H1 (cell line): ENCODE data around the gene LIX1L. TPM values are rescaled to one million over a fixed set of nuclear protein-coding genes. Genes with fewer than 3 reads are reported as not detected.

ENCODE experiments used
- CTCF ChIA-PET: fragments of 300-600 bp; sonication (Branson Sonifier 250); formaldehyde crosslinking; loops from one replicate; lab custom pipeline; 2021; ENCODE audit not compliant: partially characterized antibody; lab: Charles Lee
- POLR2A ChIA-PET: fragments of 300-600 bp; sonication (Branson Sonifier 250); formaldehyde crosslinking; loops from one replicate; lab custom pipeline; 2021; ENCODE audit warnings: inconsistent platforms; ENCODE audit not compliant: partially characterized antibody; lab: Charles Lee
- DNase-seq, 2 experiments: peaks; one replicate each; pipeline versions ENCODE4 v3.0.0 to v3.0.0-alpha.2; 2010 to 2022; ENCODE audit warnings: low spot score in 2 of 2, low read depth in 1 of 2, mixed read lengths in 1 of 2
- FAIRE-seq: peaks from 2 replicates; lab custom pipeline; 2011; peaks lifted over from hg19 to GRCh38; lab: Jason Lieb, UNC
- H2AFZ ChIP-seq: 2 replicates; pipeline ENCODE4 v1.8.1; 2012; ENCODE audit warnings: low read length, inconsistent platforms
- H2AK5ac ChIP-seq: 2 replicates; pipeline ENCODE4 v1.6.1; 2013; ENCODE audit warnings: low read depth, low read length
- H2BK120ac ChIP-seq: replicated peaks from 2 replicates; pipeline ENCODE3; 2013; ENCODE audit warnings: low read depth, low read length, inconsistent platforms
- H2BK12ac ChIP-seq: 2 replicates; pipeline ENCODE4 v1.6.1; 2013; ENCODE audit warnings: low read depth, low read length
- H2BK15ac ChIP-seq: 2 replicates; pipeline ENCODE4 v1.6.1; 2013; ENCODE audit warnings: low read length
- H2BK20ac ChIP-seq: 2 replicates; pipeline ENCODE4 v1.6.1; 2013; ENCODE audit warnings: low read length
- H2BK5ac ChIP-seq: 2 replicates; pipeline ENCODE4 v1.6.1; 2013; ENCODE audit warnings: low read depth, low read length
- H3K14ac ChIP-seq: 2 replicates; pipeline ENCODE4 v1.6.1; 2013; ENCODE audit warnings: inconsistent platforms; ENCODE audit not compliant: insufficient read length
- H3K18ac ChIP-seq: 2 replicates; pipeline ENCODE4 v1.6.1; 2013; ENCODE audit warnings: low read length; ENCODE audit errors: extremely low read depth
- H3K23ac ChIP-seq: 2 replicates; pipeline ENCODE4 v1.6.1; 2013; ENCODE audit warnings: inconsistent platforms; ENCODE audit not compliant: insufficient read length
- H3K23me2 ChIP-seq: 2 replicates; pipeline ENCODE4 v1.6.1; 2013; ENCODE audit warnings: low read depth, low read length
- H3K27ac ChIP-seq: 2 replicates; pipeline ENCODE4 v1.6.1; 2011; ENCODE audit warnings: low read depth, low read length, inconsistent platforms
- H3K27me3 ChIP-seq, 4 experiments: replicated peaks in 1 of 4; 1 replicate in 1 of 4; 2 replicates in 3 of 4; pipeline versions ENCODE4 v1.6.1 to v1.8.1; 2011 to 2013; ENCODE audit warnings: low read length in 3 of 4, mild to moderate bottlenecking in 3 of 4, inconsistent platforms in 2 of 4, mixed read lengths in 2 of 4, moderate library complexity in 1 of 4; ENCODE audit not compliant: control insufficient read depth in 3 of 4, insufficient read depth in 3 of 4; ENCODE audit errors: extremely low read depth in 1 of 4
- H3K36me3 ChIP-seq, 4 experiments: 2 replicates each; pipeline versions ENCODE4 v1.6.1 to v1.8.1; 2011 to 2013; ENCODE audit warnings: mild to moderate bottlenecking in 4 of 4, low read length in 3 of 4, moderate library complexity in 2 of 4, control low read depth in 1 of 4, inconsistent platforms in 1 of 4; ENCODE audit not compliant: insufficient read depth in 4 of 4, control insufficient read depth in 2 of 4
- H3K4ac ChIP-seq: replicated peaks from 2 replicates; pipeline ENCODE3; 2013; ENCODE audit warnings: low read length, low read depth, mixed read lengths, inconsistent platforms; ENCODE audit not compliant: insufficient read length
- H3K4me1 ChIP-seq, 4 experiments: replicated peaks in 1 of 4; 1 replicate in 1 of 4; 2 replicates in 3 of 4; pipeline versions ENCODE4 v1.6.1 to v1.8.1; 2011 to 2013; ENCODE audit warnings: low read length in 3 of 4, inconsistent platforms in 2 of 4, mixed read lengths in 1 of 4; ENCODE audit not compliant: insufficient read depth in 4 of 4, control insufficient read depth in 3 of 4
- H3K4me2 ChIP-seq, 2 experiments: 2 replicates each; pipeline versions ENCODE4 v1.6.1 to v1.8.1; 2011 to 2013; ENCODE audit warnings: low read depth in 2 of 2, low read length in 2 of 2, control low read depth in 1 of 2, inconsistent platforms in 1 of 2, mild to moderate bottlenecking in 1 of 2; ENCODE audit not compliant: insufficient read depth in 1 of 2
- H3K4me3 ChIP-seq, 4 experiments: fragments of 200-600, 300-600 bp in 1 of 4; sonication (generic), shearing (Covaris generic), sonication (Bioruptor Twin) in 1 of 4; 2 replicates each; pipeline versions ENCODE4 v1.5.1 to v1.8.1; 2011 to 2016; ENCODE audit warnings: low read length in 4 of 4, low read depth in 3 of 4, control low read depth in 2 of 4, inconsistent platforms in 2 of 4, mild to moderate bottlenecking in 2 of 4, mixed read lengths in 1 of 4, moderate library complexity in 1 of 4; ENCODE audit not compliant: insufficient read depth in 2 of 4; ENCODE audit errors: extremely low read depth in 1 of 4
- H3K56ac ChIP-seq: replicated peaks from 2 replicates; pipeline ENCODE3; 2013; ENCODE audit warnings: low read depth, mild to moderate bottlenecking, mixed read lengths, low read length, inconsistent platforms; ENCODE audit not compliant: insufficient read length
- H3K79me1 ChIP-seq: 2 replicates; pipeline ENCODE4 v1.6.1; 2013; ENCODE audit warnings: low read depth, low read length, control low read depth
- H3K79me2 ChIP-seq, 2 experiments: 2 replicates each; pipeline versions ENCODE4 v1.6.1 to v1.8.1; 2012 to 2013; ENCODE audit warnings: low read length in 2 of 2, mild to moderate bottlenecking in 2 of 2, inconsistent platforms in 1 of 2; ENCODE audit not compliant: insufficient read depth in 2 of 2, control insufficient read depth in 1 of 2
- H3K9ac ChIP-seq, 4 experiments: replicated peaks in 1 of 4; 1 replicate in 1 of 4; 2 replicates in 3 of 4; pipeline versions ENCODE4 v1.6.1 to v1.8.1; 2011 to 2013; ENCODE audit warnings: low read depth in 3 of 4, low read length in 3 of 4, control low read depth in 2 of 4, mild to moderate bottlenecking in 2 of 4, moderate library complexity in 2 of 4, inconsistent platforms in 1 of 4; ENCODE audit errors: extremely low read depth in 1 of 4
- H3K9me3 ChIP-seq, 2 experiments: 2 replicates each; pipeline versions ENCODE4 v1.6.1 to v1.8.1; 2012 to 2013; ENCODE audit warnings: mild to moderate bottlenecking in 2 of 2, moderate library complexity in 2 of 2, control low read depth in 1 of 2, inconsistent platforms in 1 of 2, low read depth in 1 of 2, low read length in 1 of 2, mixed read lengths in 1 of 2; ENCODE audit not compliant: insufficient read depth in 2 of 2
- H4K20me1 ChIP-seq, 2 experiments: replicated peaks in 1 of 2; 2 replicates each; pipeline versions ENCODE3 to v1.8.1; 2011 to 2013; ENCODE audit warnings: inconsistent platforms in 2 of 2, low read length in 2 of 2, mild to moderate bottlenecking in 1 of 2; ENCODE audit not compliant: insufficient read depth in 2 of 2, control insufficient read depth in 1 of 2
- H4K5ac ChIP-seq: 2 replicates; pipeline ENCODE4 v1.6.1; 2013; ENCODE audit warnings: low read length, low read depth, mixed read lengths, inconsistent platforms; ENCODE audit not compliant: insufficient read length
- H4K8ac ChIP-seq: 2 replicates; pipeline ENCODE4 v1.8.0; 2013; ENCODE audit warnings: mild to moderate bottlenecking, moderate library complexity, low read length, inconsistent platforms; ENCODE audit not compliant: insufficient read depth; ENCODE audit errors: extremely low read depth
- H4K91ac ChIP-seq: replicated peaks from 2 replicates; pipeline ENCODE3; 2013; ENCODE audit warnings: low read length, mixed read lengths, inconsistent platforms; ENCODE audit not compliant: insufficient read length
- CHD1 ChIP-seq: IDR thresholded peaks from 2 replicates; pipeline ENCODE4 v1.6.1; 2012; ENCODE audit warnings: low read depth, low read length, improper control_type of control experiment
- CTBP2 ChIP-seq: IDR thresholded peaks from 2 replicates; pipeline ENCODE4 v1.7.0; 2011; ENCODE audit warnings: borderline replicate concordance, mild to moderate bottlenecking, moderate library complexity, mixed read lengths, low read length; ENCODE audit not compliant: insufficient read depth, insufficient read length
- EP300 ChIP-seq, 2 experiments: IDR thresholded peaks; 1 replicate in 1 of 2; 2 replicates in 1 of 2; pipeline ENCODE4 v1.6.1; 2011 to 2012; ENCODE audit warnings: low read depth in 2 of 2, low read length in 2 of 2, mild to moderate bottlenecking in 2 of 2, borderline replicate concordance in 1 of 2, inconsistent platforms in 1 of 2, moderate library complexity in 1 of 2
- HDAC6 ChIP-seq: IDR thresholded peaks from one replicate; pipeline ENCODE4 v1.7.1; 2012; ENCODE audit warnings: low read depth, mild to moderate bottlenecking, inconsistent platforms, low read length, moderate library complexity
- KDM1A ChIP-seq: fragments of 200-600, 300-600 bp; sonication (generic); IDR thresholded peaks from 2 replicates; pipeline ENCODE4 v1.7.1; 2016; ENCODE audit warnings: mild to moderate bottlenecking, low read length, borderline replicate concordance
- KDM5A ChIP-seq: fragments of 200-600 bp; IDR thresholded peaks from 2 replicates; pipeline ENCODE4 v1.7.1; 2012; ENCODE audit warnings: mild to moderate bottlenecking, low read length, inconsistent platforms, mixed read lengths
- MAX ChIP-seq: IDR thresholded peaks from 2 replicates; pipeline ENCODE4 v1.6.1; 2012; ENCODE audit warnings: inconsistent platforms
- SIN3A ChIP-seq, 2 experiments: IDR thresholded peaks in 1 of 2; conservative IDR thresholded peaks in 1 of 2; 2 replicates each; pipeline ENCODE4 v1.6.1; 2011 to 2012; ENCODE audit warnings: low read length in 2 of 2, improper control_type of control experiment in 1 of 2, low read depth in 1 of 2, mild to moderate bottlenecking in 1 of 2
- SIRT6 ChIP-seq: IDR thresholded peaks from one replicate; pipeline ENCODE4 v1.7.1; 2012; ENCODE audit warnings: low read length, inconsistent platforms
- SP1 ChIP-seq: IDR thresholded peaks from 2 replicates; pipeline ENCODE4 v1.6.1; 2011; ENCODE audit warnings: low read depth, low read length
- SP2 ChIP-seq: IDR thresholded peaks from 2 replicates; pipeline ENCODE4 v1.6.1; 2012; ENCODE audit warnings: mild to moderate bottlenecking, low read length, inconsistent platforms
- TAF7 ChIP-seq: optimal IDR thresholded peaks from 2 replicates; pipeline ENCODE3; 2011; ENCODE audit warnings: low read depth, mild to moderate bottlenecking, inconsistent platforms, low read length, moderate library complexity, borderline replicate concordance
- WGBS, 2 experiments: shearing (Covaris generic) in 1 of 2; methylation state at CpG; one replicate each; pipeline versions ENCODE4 v1.1.6 to v1.1.7; 2013 to 2015; ENCODE audit warnings: low lambda C conversion rate in 2 of 2, mixed read lengths in 2 of 2, inconsistent platforms in 1 of 2, low coverage in 1 of 2, missing lambda C conversion rate in 1 of 2; ENCODE audit not compliant: insufficient replicate concordance in 2 of 2, insufficient coverage in 1 of 2, insufficient read length in 1 of 2; ENCODE audit errors: extremely low coverage in 1 of 2, missing lambda C conversion rate in 1 of 2; 5-methylcytosine and 5-hydroxymethylcytosine counted together
- polyA plus RNA-seq, 7 experiments: library from polyadenylated mRNA; depleted of rRNA in 3 of 7; stranded (reverse) in 5 of 7; unstranded in 2 of 7; fragments of >200 nt in 5 of 7; fragments of 200-250 nt in 2 of 7; gene quantifications; 1 replicate in 5 of 7; 2 replicates in 1 of 7; 4 replicates in 1 of 7; pipeline versions ENCODE4 v1.2.1 to v1.2.3, GENCODE V29; 2011 to 2013; ENCODE audit warnings: missing spikeins in 2 of 7, mixed read lengths in 2 of 7
- total RNA-seq: library from RNA; stranded (reverse); fragmentation: NEBNext Ultra II Directional; extraction: Animal tissue kit (Norgen Biotek cat#: 25700); gene quantifications from 2 replicates; pipeline ENCODE4 v1.2.1, GENCODE V29; 2021
- TF ChIP-seq, protein P1 (sequence below): IDR thresholded peaks from 2 replicates; pipeline ENCODE4 v1.6.1; 2012; ENCODE audit warnings: inconsistent platforms

Gene LIX1L
- total and polyA plus RNA-seq, 2 of the 8 experiments (the other 6 are each of a cell fraction or from before 2014, with no cell fraction given): 2.9 to 3.7 TPM

- no peak overlapping the region for H2AK5ac ChIP-seq
- H2AFZ ChIP-seq: no peak overlapping the region
- H4K20me1 ChIP-seq: no peaks in the 10 kb centered on the region
These were observed 49.2 kb downstream of the LIX1L start for GRCh38 chr1:145908653-145909052.

More at GRCh38 chr1:145908653-145909052, 49.2 kb downstream of the LIX1L start:
- Histone ChIP-seq H4K8ac (no peak overlapping the region), H3K23ac (no peak overlapping the region), H3K23me2 (peaks cover 2% of the 10 kb centered on the region), H3K9me3 (no peaks in the 10 kb centered on the region), H2BK20ac (no peak overlapping the region), H3K79me1 (no peaks in the 10 kb centered on the region), H3K4me3 (no peak overlapping the region), H3K27ac (no peak overlapping the region), H3K4me2 (no peak overlapping the region), H3K18ac (no peak overlapping the region), H3K14ac (no peak overlapping the region), H3K4ac (no peak overlapping the region), H4K5ac (no peak overlapping the region), H2BK5ac (no peak overlapping the region), H2BK15ac (no peak overlapping the region), H3K27me3 (no peaks in the 10 kb centered on the region), H3K4me1 (peaks cover 0 to 3% (median 0%) of the 10 kb centered on the region in 4 experiments; a peak in 2 of 7 replicates), H3K56ac (no peak overlapping the region), H4K91ac (no peak overlapping the region), H2BK120ac (no peak overlapping the region), H3K9ac (no peak overlapping the region), H3K79me2 (no peaks in the 10 kb centered on the region), H3K36me3 (peaks cover 0 to 7% (median 0%) of the 10 kb centered on the region in 4 experiments; a peak in 2 of 8 replicates), H2BK12ac (no peak overlapping the region)
- ChIA-PET CTCF (interaction anchor here (0.8 to 15.9 kb wide), 15 partner anchors 10 to 109 kb away, joined by 3 to 146 read pairs (median 6); partner anchors contain the start of genes LIX1L, NUDT17, PEX11B and RBM8A), POLR2A (interaction anchor here (0.6 to 1.2 kb wide), 6 partner anchors 12 to 68 kb away, joined by 3 to 5 read pairs (median 3); partner anchors contain the start of genes PIAS3 and RBM8A)
- FAIRE-seq (no peak), DNase-seq (no peak)
- TF ChIP-seq MAX (no peak), HDAC6 (no peak), SP1 (no peak), KDM1A (no peak), SP2 (no peak), CHD1 (no peak), SIN3A (conservative IDR thresholded peaks at IDR 0.05 in 1 of 2, IDR thresholded peaks at IDR 0.05 in 1 of 2; ENCODE audit: low read depth in 1 of 2, low read length in 2 of 2) (no peak), EP300 (IDR thresholded peaks at IDR 0.05; ENCODE audit: borderline replicate concordance in 1 of 2, low read depth in 2 of 2, low read length in 2 of 2) (no peak), KDM5A (no peak), TAF7 (no peak), CTBP2 (no peak), SIRT6 (no peak)
- TF ChIP-seq, protein P1, sequence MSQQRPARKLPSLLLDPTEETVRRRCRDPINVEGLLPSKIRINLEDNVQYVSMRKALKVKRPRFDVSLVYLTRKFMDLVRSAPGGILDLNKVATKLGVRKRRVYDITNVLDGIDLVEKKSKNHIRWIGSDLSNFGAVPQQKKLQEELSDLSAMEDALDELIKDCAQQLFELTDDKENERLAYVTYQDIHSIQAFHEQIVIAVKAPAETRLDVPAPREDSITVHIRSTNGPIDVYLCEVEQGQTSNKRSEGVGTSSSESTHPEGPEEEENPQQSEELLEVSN: no peak
- WGBS, 2 experiments: 91% methylated on average over 1 of the region's 1 CpG; no CpG with 5 or more reads in 1 of the 2 experiments
